Spleen (tissue), 11 donors: ENCODE data around the gene JARID2. TPM values are rescaled to one million over a fixed set of nuclear protein-coding genes. Genes with fewer than 3 reads are reported as not detected.

Experiments used
- DNase-seq: peaks from one replicate; pipeline ENCODE4 v3.0.0-alpha.2; 2020
- H3K27ac ChIP-seq, 8 donors: fragments of 200-600 bp; sonication (generic) in 7 of 8; 1 replicate in 4 of 8; 2 replicates in 4 of 8; pipeline versions ENCODE4 v1.5.0 to v1.8.0; 2016 to 2021; ENCODE audit warnings: inconsistent platforms in 4 of 8, mild to moderate bottlenecking in 4 of 8, moderate library complexity in 1 of 8
- H3K27me3 ChIP-seq, 7 donors: fragments of 200-600 bp; sonication (generic) in 6 of 7; replicated peaks in 1 of 7; 1 replicate in 4 of 7; 2 replicates in 3 of 7; pipeline versions ENCODE4 v1.5.0 to v1.8.0; 2016 to 2021; ENCODE audit warnings: inconsistent platforms in 3 of 7, mild to moderate bottlenecking in 1 of 7
- H3K36me3 ChIP-seq, 6 donors: fragments of 200-600 bp; sonication (generic) in 5 of 6; 1 replicate in 4 of 6; 2 replicates in 2 of 6; pipeline versions ENCODE4 v1.5.0 to v1.8.0; 2016 to 2021; ENCODE audit warnings: inconsistent platforms in 2 of 6
- H3K4me1 ChIP-seq, 6 donors: fragments of 200-600 bp; sonication (generic) in 5 of 6; 1 replicate in 3 of 6; 2 replicates in 3 of 6; pipeline versions ENCODE4 v1.5.0 to v1.8.0; 2016 to 2021; ENCODE audit warnings: inconsistent platforms in 3 of 6
- H3K4me3 ChIP-seq, 8 donors: fragments of 200-600 bp; sonication (generic) in 7 of 8; 1 replicate in 4 of 8; 2 replicates in 4 of 8; pipeline versions ENCODE4 v1.5.0 to v1.8.0; 2016 to 2021; ENCODE audit warnings: inconsistent platforms in 4 of 8, mild to moderate bottlenecking in 4 of 8, moderate library complexity in 2 of 8
- H3K9me3 ChIP-seq, 8 donors: fragments of 200-600 bp; sonication (generic) in 7 of 8; 1 replicate in 4 of 8; 2 replicates in 4 of 8; pipeline versions ENCODE4 v1.5.0 to v1.8.0; 2016 to 2021; ENCODE audit warnings: inconsistent platforms in 4 of 8
- POLR2A ChIP-seq, 3 donors: fragments of 450-650 bp; IDR thresholded peaks; one replicate each; pipeline ENCODE4 v1.5.1; 2017; ENCODE audit warnings: antibody characterized with exemption in 3 of 3, mild to moderate bottlenecking in 1 of 3
- POLR2AphosphoS5 ChIP-seq, 3 donors: sonication (generic); formaldehyde crosslinking; IDR thresholded peaks; one replicate each; pipeline ENCODE4 v1.5.1; 2017; ENCODE audit warnings: antibody characterized with exemption in 3 of 3
- WGBS, 5 donors: extraction: QIAGEN DNeasy Blood & Tissue Kit in 3 of 5; methylation state at CpG; one replicate each; pipeline versions ENCODE4 v1.1.5 to v1.1.7; 2013 to 2018; 5-methylcytosine and 5-hydroxymethylcytosine counted together
- intact Hi-C: fragments of 100-400 bp; cut with DNase I; formaldehyde crosslinking; loops from one replicate; pipeline ENCODE4 v1.15.0; 2023; ENCODE audit warnings: low total_unique reads
- polyA plus RNA-seq, 3 donors: library from polyadenylated mRNA; stranded (reverse); fragments of 200-250 nt; gene quantifications; one replicate each; pipeline ENCODE4 v1.2.1, GENCODE V29; 2013
- total RNA-seq, 7 donors: library from RNA; depleted of rRNA in 3 of 7; stranded (reverse); fragments of >200 nt in 3 of 7; fragmentation: NEBNext Ultra II Directional in 4 of 7; extraction: Animal tissue kit (Norgen Biotek cat#: 25700) in 4 of 7; gene quantifications; one replicate each; pipeline versions ENCODE4 v1.1.0 to v1.2.1, GENCODE V29; 2016 to 2021
- TF ChIP-seq, protein P1 (sequence below), 11 experiments: fragments of 200-600 bp in 7 of 11; fragments of 450-650 bp in 4 of 11; sonication (generic) in 4 of 11; IDR thresholded peaks in 8 of 11; conservative IDR thresholded peaks in 3 of 11; 1 replicate in 7 of 11; 2 replicates in 4 of 11; pipeline versions ENCODE4 v1.4.0 to v1.8.0; 2016 to 2021; ENCODE audit warnings: antibody characterized with exemption in 11 of 11, inconsistent platforms in 4 of 11, mild to moderate bottlenecking in 1 of 11
- donor health status: healthy with polysubstance abuse.
- donor health status: DM: no; HTN: no; CAD: no; lungs with moderate emphysema.
- donor health status: DM: no; HTN: no; CAD: no.
- donor health status: Bipolar disorder and iron deficiency.
- donor health status: healthy.
- donor health status: DM: no; HTN: no; CAD: no.
- donor health status: DM: yes; HTN: yes; CAD: no.

The JARID2 gene
- total and polyA plus RNA-seq, 10 donors: 4.4 to 27.1 (median 20.6) TPM

DNA sequence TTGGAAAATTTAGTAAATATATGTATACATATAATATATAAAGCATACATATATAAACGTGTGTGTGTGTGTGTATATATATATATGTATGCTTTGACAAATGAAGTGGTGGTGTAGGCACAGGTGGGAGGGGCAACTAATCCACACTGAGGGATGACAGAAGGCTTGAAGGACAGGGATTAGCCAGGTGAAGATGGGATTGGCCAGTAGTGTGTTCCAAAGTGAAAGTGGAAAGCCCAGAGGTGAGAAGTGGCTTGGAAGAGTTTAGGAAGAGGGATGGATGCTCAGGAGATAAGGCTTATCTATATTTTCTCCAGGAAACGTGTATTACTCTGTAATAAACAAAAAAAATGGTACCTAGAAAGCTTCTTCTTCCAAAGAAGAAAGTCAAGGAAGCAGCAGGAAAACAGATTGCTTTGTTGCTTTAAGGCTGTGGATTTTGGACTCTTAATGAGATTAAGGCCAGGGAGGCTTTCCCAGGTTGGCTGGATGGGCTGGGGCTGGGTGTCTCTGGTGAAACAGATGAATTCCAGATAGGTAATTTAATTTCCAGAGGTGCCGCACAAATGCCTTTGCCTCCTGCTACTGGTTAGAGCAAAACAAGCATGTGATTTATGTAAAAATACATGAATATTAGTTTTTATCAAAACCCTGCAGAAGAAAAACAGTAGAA lies 63.9 kb downstream of the JARID2 start:
- no peak overlapping the region for H3K4me3 ChIP-seq
- H3K27ac ChIP-seq: no peak overlapping the region
- H3K36me3 ChIP-seq: no peaks in the 10 kb centered on the region
- H3K27me3 ChIP-seq: no peaks in the 10 kb centered on the region
- intact Hi-C loops: no loop called here
- H3K4me1 ChIP-seq: peaks cover 43 to 100% (median 80%) of the 10 kb centered on the region in 6 donors
- H3K9me3 ChIP-seq: no peaks in the 10 kb centered on the region
- WGBS, 5 donors: 73 to 80% (median 78%) methylated on average over 3 of the region's 3 CpGs
- DNase-seq: no peak
- TF ChIP-seq POLR2A (IDR thresholded peaks at IDR 0.05) (no peak), POLR2AphosphoS5 (IDR thresholded peaks at IDR 0.05) (no peak)
- TF ChIP-seq, protein P1, sequence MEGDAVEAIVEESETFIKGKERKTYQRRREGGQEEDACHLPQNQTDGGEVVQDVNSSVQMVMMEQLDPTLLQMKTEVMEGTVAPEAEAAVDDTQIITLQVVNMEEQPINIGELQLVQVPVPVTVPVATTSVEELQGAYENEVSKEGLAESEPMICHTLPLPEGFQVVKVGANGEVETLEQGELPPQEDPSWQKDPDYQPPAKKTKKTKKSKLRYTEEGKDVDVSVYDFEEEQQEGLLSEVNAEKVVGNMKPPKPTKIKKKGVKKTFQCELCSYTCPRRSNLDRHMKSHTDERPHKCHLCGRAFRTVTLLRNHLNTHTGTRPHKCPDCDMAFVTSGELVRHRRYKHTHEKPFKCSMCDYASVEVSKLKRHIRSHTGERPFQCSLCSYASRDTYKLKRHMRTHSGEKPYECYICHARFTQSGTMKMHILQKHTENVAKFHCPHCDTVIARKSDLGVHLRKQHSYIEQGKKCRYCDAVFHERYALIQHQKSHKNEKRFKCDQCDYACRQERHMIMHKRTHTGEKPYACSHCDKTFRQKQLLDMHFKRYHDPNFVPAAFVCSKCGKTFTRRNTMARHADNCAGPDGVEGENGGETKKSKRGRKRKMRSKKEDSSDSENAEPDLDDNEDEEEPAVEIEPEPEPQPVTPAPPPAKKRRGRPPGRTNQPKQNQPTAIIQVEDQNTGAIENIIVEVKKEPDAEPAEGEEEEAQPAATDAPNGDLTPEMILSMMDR (IDR thresholded peaks at IDR 0.05 in 8 of 11, conservative IDR thresholded peaks at IDR 0.05 in 3 of 11): no peak

GRCh38 chr6:15310680-15311079 lies 64.8 kb downstream of the JARID2 start:
- Histone ChIP-seq H3K27me3 (no peaks in the 10 kb centered on the region), H3K4me3 (no peak overlapping the region), H3K27ac (no peak overlapping the region), H3K9me3 (no peaks in the 10 kb centered on the region), H3K36me3 (no peaks in the 10 kb centered on the region), H3K4me1 (peaks cover 37 to 100% (median 77%) of the 10 kb centered on the region in 6 donors)
- intact Hi-C loops: no loop called here
- WGBS, 5 donors: 87 to 95% (median 90%) methylated on average over 7 of the region's 7 CpGs
- no peak for TF ChIP-seq POLR2AphosphoS5 (IDR thresholded peaks at IDR 0.05)
- TF ChIP-seq, protein P1 (IDR thresholded peaks at IDR 0.05 in 8 of 11, conservative IDR thresholded peaks at IDR 0.05 in 3 of 11): no peak
- TF ChIP-seq POLR2A (IDR thresholded peaks at IDR 0.05): no peak
- no peak for DNase-seq

DNA sequence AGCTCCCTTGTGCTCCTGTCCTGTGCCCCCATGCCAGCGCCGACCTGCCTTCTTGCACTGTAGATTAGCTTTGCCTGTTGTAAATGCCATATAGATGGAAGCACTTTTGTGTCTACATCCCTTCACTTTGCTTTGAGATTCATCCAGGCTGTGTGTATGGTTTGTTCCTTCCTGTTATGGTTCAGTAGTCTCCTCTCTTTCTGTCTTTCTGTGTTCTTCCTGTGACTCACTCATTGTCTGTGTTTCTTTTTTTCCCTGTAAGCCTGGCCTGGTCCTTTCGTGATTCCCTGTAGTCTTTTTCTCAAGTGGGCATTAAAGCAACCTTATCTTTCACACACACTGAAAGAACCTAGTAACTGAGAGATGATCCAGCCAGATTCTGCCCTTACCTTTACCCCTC lies 66.6 kb downstream of the JARID2 start:
- intact Hi-C loops: no loop called here
- DNase-seq: no peak
- peak overlapping the region in 1 of 8 donors; percentile 30 for H3K27ac ChIP-seq

GRCh38 chr6:15313367-15313766 lies 67.5 kb downstream of the JARID2 start:
- TF ChIP-seq, protein P1 (IDR thresholded peaks at IDR 0.05 in 8 of 11, conservative IDR thresholded peaks at IDR 0.05 in 3 of 11): no peak
- peak in 2 of 3 donors; percentile 31 to 51 for TF ChIP-seq POLR2AphosphoS5 (IDR thresholded peaks at IDR 0.05)
- no peak for TF ChIP-seq POLR2A (IDR thresholded peaks at IDR 0.05)
- Histone ChIP-seq H3K4me3 (peak overlapping the region in 1 of 8 donors; percentile 32), H3K27me3 (no peaks in the 10 kb centered on the region), H3K27ac (peak overlapping the region in 3 of 8 donors; percentile 14 to 30 (median 18)), H3K9me3 (no peaks in the 10 kb centered on the region), H3K36me3 (no peaks in the 10 kb centered on the region), H3K4me1 (peaks cover 25 to 100% (median 75%) of the 10 kb centered on the region in 6 donors)
- WGBS, 5 donors: 7 to 20% (median 16%) methylated on average over 5 of the region's 5 CpGs
- no peak for DNase-seq
- intact Hi-C loops: no loop called here

More for the DNA sequence above, 66.6 kb downstream of the JARID2 start:
- 53 to 71% (median 64%) methylated on average over 3 of the region's 3 CpGs for WGBS, 5 donors
- Histone ChIP-seq H3K4me1 (peaks cover 34 to 100% (median 77%) of the 10 kb centered on the region in 6 donors), H3K4me3 (peak overlapping the region in 1 of 8 donors; percentile 32), H3K36me3 (no peaks in the 10 kb centered on the region), H3K27me3 (no peaks in the 10 kb centered on the region), H3K9me3 (no peaks in the 10 kb centered on the region)
- no peak for TF ChIP-seq POLR2AphosphoS5 (IDR thresholded peaks at IDR 0.05)
- TF ChIP-seq, protein P1 (IDR thresholded peaks at IDR 0.05 in 8 of 11, conservative IDR thresholded peaks at IDR 0.05 in 3 of 11): no peak
- TF ChIP-seq POLR2A (IDR thresholded peaks at IDR 0.05): no peak
